ENCODE results near the gene SORT1.

Gene SORT1

DNA sequence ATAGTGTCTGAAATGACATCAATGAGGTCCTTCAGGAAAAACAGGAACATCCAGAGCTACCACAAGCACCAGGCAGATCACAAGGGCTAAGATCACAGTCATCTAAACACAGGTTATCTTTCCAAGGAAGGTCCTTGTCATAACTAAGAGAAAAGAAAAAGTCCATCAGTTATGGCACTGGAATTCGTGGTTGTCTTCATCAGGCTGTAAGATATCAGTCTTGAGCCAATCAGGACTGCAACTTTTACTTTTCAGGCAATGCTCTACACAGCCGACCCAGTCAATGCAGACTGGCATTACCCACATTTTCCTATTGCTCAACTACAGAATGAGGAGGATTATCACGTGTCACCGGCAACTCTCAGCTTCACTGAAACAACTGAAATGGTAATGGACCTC, 26.4 kb downstream of the SORT1 start:
- H3K27ac ChIP-seq (ENCODE audit: low read depth, low read length), result no peak overlapping the region
- no peak overlapping the region for H3K4me2 ChIP-seq (ENCODE audit: low read depth, low read length, poor library complexity, severe bottlenecking)

DNA sequence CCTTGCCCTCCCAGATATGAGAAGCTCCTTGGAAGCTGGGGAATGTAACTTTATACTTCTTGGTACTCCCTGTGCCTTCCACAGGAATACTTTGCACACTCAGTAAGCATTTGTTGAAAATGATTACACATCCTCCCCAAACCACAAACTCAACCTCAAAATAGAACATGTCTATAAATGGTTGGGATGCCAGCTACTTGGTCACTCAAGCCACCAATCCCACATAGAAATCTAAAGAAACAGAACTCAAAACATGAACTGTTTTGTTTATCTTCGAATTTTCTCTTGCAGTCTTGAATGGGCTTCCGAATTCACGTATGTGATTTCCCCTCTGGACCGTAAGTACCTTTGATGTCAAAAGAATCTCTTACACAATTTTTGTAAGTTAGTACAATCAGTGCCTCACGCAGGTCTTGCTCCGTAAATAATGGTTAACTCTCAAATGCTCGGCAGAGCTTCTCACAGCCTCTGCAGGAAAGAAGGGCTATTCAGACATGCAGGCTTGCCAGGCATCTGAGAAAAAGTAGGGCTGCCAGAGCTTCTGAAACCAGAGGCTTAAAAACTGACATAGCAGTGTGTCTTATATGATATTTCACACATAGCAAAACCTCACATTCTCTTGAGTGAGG, 26.9 kb downstream of the SORT1 start:
- no peaks in the 10 kb centered on the region for H3K36me3 ChIP-seq (ENCODE audit: low read length)
- no peaks in the 10 kb centered on the region for H4K20me1 ChIP-seq (ENCODE audit: low read depth, low read length)
- H3K4me2 ChIP-seq (ENCODE audit: low read depth, low read length, poor library complexity, severe bottlenecking), result no peak overlapping the region
- H2AFZ ChIP-seq (ENCODE audit: low read depth, low read length, severe bottlenecking), result no peak overlapping the region
- H3K9me2 ChIP-seq (replicated peaks; ENCODE audit: insufficient read depth, low read length), result no peaks in the 10 kb centered on the region
- H3F3A ChIP-seq (ENCODE audit: insufficient read depth), result no peaks in the 10 kb centered on the region
- H3K9me3 ChIP-seq (ENCODE audit: insufficient read depth, low read length), result no peaks in the 10 kb centered on the region
- TF ChIP-seq, protein P1, sequence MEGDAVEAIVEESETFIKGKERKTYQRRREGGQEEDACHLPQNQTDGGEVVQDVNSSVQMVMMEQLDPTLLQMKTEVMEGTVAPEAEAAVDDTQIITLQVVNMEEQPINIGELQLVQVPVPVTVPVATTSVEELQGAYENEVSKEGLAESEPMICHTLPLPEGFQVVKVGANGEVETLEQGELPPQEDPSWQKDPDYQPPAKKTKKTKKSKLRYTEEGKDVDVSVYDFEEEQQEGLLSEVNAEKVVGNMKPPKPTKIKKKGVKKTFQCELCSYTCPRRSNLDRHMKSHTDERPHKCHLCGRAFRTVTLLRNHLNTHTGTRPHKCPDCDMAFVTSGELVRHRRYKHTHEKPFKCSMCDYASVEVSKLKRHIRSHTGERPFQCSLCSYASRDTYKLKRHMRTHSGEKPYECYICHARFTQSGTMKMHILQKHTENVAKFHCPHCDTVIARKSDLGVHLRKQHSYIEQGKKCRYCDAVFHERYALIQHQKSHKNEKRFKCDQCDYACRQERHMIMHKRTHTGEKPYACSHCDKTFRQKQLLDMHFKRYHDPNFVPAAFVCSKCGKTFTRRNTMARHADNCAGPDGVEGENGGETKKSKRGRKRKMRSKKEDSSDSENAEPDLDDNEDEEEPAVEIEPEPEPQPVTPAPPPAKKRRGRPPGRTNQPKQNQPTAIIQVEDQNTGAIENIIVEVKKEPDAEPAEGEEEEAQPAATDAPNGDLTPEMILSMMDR (IDR thresholded peaks at IDR 0.05; ENCODE audit: insufficient read depth, low read length, poor library complexity, severe bottlenecking), result no peak
- TF ChIP-seq EZH2phosphoT487 (conservative IDR thresholded peaks at IDR 0.05; ENCODE audit: low read length), result no peak
- H3K79me2 ChIP-seq (ENCODE audit: insufficient read depth, low read length), result no peaks in the 10 kb centered on the region
- no peak overlapping the region for H3K27ac ChIP-seq (ENCODE audit: low read depth, low read length)
- no peaks in the 10 kb centered on the region for H3K27me3 ChIP-seq (ENCODE audit: low read length)
- no peak overlapping the region for H3K9ac ChIP-seq (ENCODE audit: low read length)
- no peak overlapping the region for H3K4me3 ChIP-seq (ENCODE audit: insufficient read depth, low read length, poor library complexity, severe bottlenecking)

More for the DNA sequence above, 26.4 kb downstream of the SORT1 start:
- H3K9me3 ChIP-seq (ENCODE audit: insufficient read depth, low read length), result no peaks in the 10 kb centered on the region
- no peak overlapping the region for H3K9ac ChIP-seq (ENCODE audit: low read length)
- TF ChIP-seq EZH2phosphoT487 (conservative IDR thresholded peaks at IDR 0.05; ENCODE audit: low read length), result no peak
- TF ChIP-seq, protein P1 (IDR thresholded peaks at IDR 0.05; ENCODE audit: insufficient read depth, low read length, poor library complexity, severe bottlenecking), result no peak
- H3K27me3 ChIP-seq (ENCODE audit: low read length), result no peaks in the 10 kb centered on the region
- no peak overlapping the region for H2AFZ ChIP-seq (ENCODE audit: low read depth, low read length, severe bottlenecking)
- no peaks in the 10 kb centered on the region for H3K36me3 ChIP-seq (ENCODE audit: low read length)
- no peaks in the 10 kb centered on the region for H4K20me1 ChIP-seq (ENCODE audit: low read depth, low read length)
- no peaks in the 10 kb centered on the region for H3K79me2 ChIP-seq (ENCODE audit: insufficient read depth, low read length)
- H3K9me2 ChIP-seq (replicated peaks; ENCODE audit: insufficient read depth, low read length), result no peaks in the 10 kb centered on the region
- H3F3A ChIP-seq (ENCODE audit: insufficient read depth), result no peaks in the 10 kb centered on the region
- no peak overlapping the region for H3K4me3 ChIP-seq (ENCODE audit: insufficient read depth, low read length, poor library complexity, severe bottlenecking)

DNA sequence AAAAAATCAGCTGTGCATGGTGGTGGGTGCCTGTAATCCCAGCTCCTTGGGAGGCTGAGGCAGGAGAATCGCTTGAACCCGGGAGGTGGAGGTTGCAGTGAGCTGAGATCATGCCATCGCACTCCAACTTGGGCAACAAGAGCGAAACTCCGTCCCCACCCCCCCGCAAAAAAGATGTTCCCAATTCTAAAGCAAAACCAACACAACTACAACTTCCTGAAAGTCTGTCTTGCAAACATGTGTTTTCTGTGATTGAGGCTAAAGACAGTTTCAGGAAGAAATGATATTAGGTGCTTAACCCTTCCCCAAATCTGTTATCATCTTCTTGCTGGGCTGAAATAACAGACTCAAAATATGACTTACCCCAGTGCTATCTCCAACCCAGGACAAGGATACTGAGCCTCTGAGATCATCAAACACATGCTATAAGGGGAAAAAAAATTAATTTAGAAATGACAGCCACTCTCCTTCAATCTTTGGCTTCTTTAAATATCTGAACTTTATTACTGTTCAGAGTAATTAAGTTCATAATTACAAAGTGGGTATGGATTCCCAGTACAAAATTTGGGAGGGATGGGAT, 28.5 kb downstream of the SORT1 start:
- Histone ChIP-seq H2AFZ (ENCODE audit: low read depth, low read length, severe bottlenecking) (no peak overlapping the region), H3K9ac (ENCODE audit: low read length) (no peak overlapping the region), H3K9me2 (replicated peaks; ENCODE audit: insufficient read depth, low read length) (no peaks in the 10 kb centered on the region), H4K20me1 (ENCODE audit: low read depth, low read length) (no peaks in the 10 kb centered on the region), H3K27ac (ENCODE audit: low read depth, low read length) (no peak overlapping the region), H3K9me3 (ENCODE audit: insufficient read depth, low read length) (no peaks in the 10 kb centered on the region), H3K4me3 (ENCODE audit: insufficient read depth, low read length, poor library complexity, severe bottlenecking) (no peak overlapping the region), H3K4me2 (ENCODE audit: low read depth, low read length, poor library complexity, severe bottlenecking) (no peak overlapping the region), H3K27me3 (ENCODE audit: low read length) (no peaks in the 10 kb centered on the region), H3K79me2 (ENCODE audit: insufficient read depth, low read length) (no peaks in the 10 kb centered on the region), H3K36me3 (ENCODE audit: low read length) (no peaks in the 10 kb centered on the region), H3F3A (ENCODE audit: insufficient read depth) (no peaks in the 10 kb centered on the region)
- TF ChIP-seq, protein P1 (IDR thresholded peaks at IDR 0.05; ENCODE audit: insufficient read depth, low read length, poor library complexity, severe bottlenecking), result no peak
- TF ChIP-seq EZH2phosphoT487 (conservative IDR thresholded peaks at IDR 0.05; ENCODE audit: low read length), result no peak

All from SU-DHL-6 (cell line).